Fibroblast of lung (primary cell): Measurements from ENCODE around the gene GOLGA6B. TPM values are rescaled to one million over a fixed set of nuclear protein-coding genes. Genes with fewer than 3 reads are reported as not detected.
A peak's percentile ranks its signal among the peaks of the same experiment; 100 is the strongest.

Experiments
- DNase-seq, 2 donors: peaks; one replicate each; pipeline versions ENCODE4 v3.0.0 to v3.0.0-alpha.2; 2010; ENCODE audit warnings: low read depth in 2 of 2
- H2AFZ ChIP-seq: 2 replicates; pipeline ENCODE4 v1.5.1; 2012; ENCODE audit warnings: low read length, control low read depth, inconsistent platforms
- H3K27ac ChIP-seq: 2 replicates; pipeline ENCODE4 v1.5.1; 2011; ENCODE audit warnings: low read length, control low read depth; ENCODE audit not compliant: insufficient read depth
- H3K27me3 ChIP-seq: 2 replicates; pipeline ENCODE4 v1.5.1; 2011; ENCODE audit warnings: mild to moderate bottlenecking, low read length; ENCODE audit not compliant: control insufficient read depth, insufficient read depth
- H3K36me3 ChIP-seq: 2 replicates; pipeline ENCODE4 v1.5.1; 2011; ENCODE audit warnings: low read length; ENCODE audit not compliant: control insufficient read depth, insufficient read depth
- H3K4me1 ChIP-seq: 2 replicates; pipeline ENCODE4 v1.5.1; 2011; ENCODE audit warnings: low read length; ENCODE audit not compliant: control insufficient read depth, insufficient read depth; ENCODE audit errors: extremely low read depth
- H3K4me2 ChIP-seq: 2 replicates; pipeline ENCODE4 v1.5.1; 2011; ENCODE audit warnings: low read length, control low read depth; ENCODE audit not compliant: insufficient read depth; ENCODE audit errors: extremely low read depth
- H3K4me3 ChIP-seq, 4 experiments: fragments of 200-600 bp in 1 of 4; sonication (generic) in 1 of 4; replicated peaks in 1 of 4; 2 replicates each; pipeline ENCODE4 v1.5.1; 2011 to 2016; ENCODE audit warnings: low read length in 4 of 4, low read depth in 3 of 4, mild to moderate bottlenecking in 3 of 4, control low read depth in 2 of 4, inconsistent platforms in 1 of 4, mixed read lengths in 1 of 4; ENCODE audit not compliant: insufficient read depth in 1 of 4; ENCODE audit errors: control extremely low read depth in 1 of 4
- H3K79me2 ChIP-seq: 2 replicates; pipeline ENCODE4 v1.5.1; 2012; ENCODE audit warnings: mild to moderate bottlenecking, low read length, inconsistent platforms; ENCODE audit not compliant: control insufficient read depth, insufficient read depth
- H3K9ac ChIP-seq: 2 replicates; pipeline ENCODE4 v1.5.1; 2011; ENCODE audit warnings: mild to moderate bottlenecking, low read length, control low read depth; ENCODE audit not compliant: insufficient read depth
- H3K9me3 ChIP-seq: 2 replicates; pipeline ENCODE4 v1.5.1; 2012; ENCODE audit warnings: low read depth, low read length; ENCODE audit not compliant: control insufficient read depth, insufficient read depth
- H4K20me1 ChIP-seq: 2 replicates; pipeline ENCODE4 v1.5.1; 2011; ENCODE audit warnings: low read length; ENCODE audit not compliant: control insufficient read depth, insufficient read depth; ENCODE audit errors: extremely low read depth
- EZH2 ChIP-seq: IDR thresholded peaks from 2 replicates; pipeline ENCODE4 v1.5.1; 2012; ENCODE audit warnings: low read length, control low read depth, mild to moderate bottlenecking; ENCODE audit errors: missing control alignments
- polyA plus RNA-seq, 2 donors: library from polyadenylated mRNA; depleted of rRNA in 1 of 2; stranded (reverse) in 1 of 2; unstranded in 1 of 2; fragments of >200 nt; gene quantifications; 2 replicates each; pipeline ENCODE4 v1.2.1, GENCODE V29; 2011 to 2012; ENCODE audit warnings: missing spikeins in 1 of 2
- total RNA-seq: library from RNA; depleted of rRNA; stranded (reverse); fragments of >200 nt; gene quantifications from 2 replicates; pipeline ENCODE4 v1.2.1, GENCODE V29; 2014
- TF ChIP-seq, protein P1 (sequence below), 2 donors: IDR thresholded peaks in 1 of 2; conservative IDR thresholded peaks in 1 of 2; 1 replicate in 1 of 2; 2 replicates in 1 of 2; pipeline ENCODE4 v1.5.1; 2011 to 2012; ENCODE audit warnings: low read length in 2 of 2, control low read depth in 1 of 2, inconsistent platforms in 1 of 2, low read depth in 1 of 2, mild to moderate bottlenecking in 1 of 2

Gene GOLGA6B
- total and polyA plus RNA-seq, 2 donors (not counting 1 experiment from before 2014, with no cell fraction given): not detected

DNA sequence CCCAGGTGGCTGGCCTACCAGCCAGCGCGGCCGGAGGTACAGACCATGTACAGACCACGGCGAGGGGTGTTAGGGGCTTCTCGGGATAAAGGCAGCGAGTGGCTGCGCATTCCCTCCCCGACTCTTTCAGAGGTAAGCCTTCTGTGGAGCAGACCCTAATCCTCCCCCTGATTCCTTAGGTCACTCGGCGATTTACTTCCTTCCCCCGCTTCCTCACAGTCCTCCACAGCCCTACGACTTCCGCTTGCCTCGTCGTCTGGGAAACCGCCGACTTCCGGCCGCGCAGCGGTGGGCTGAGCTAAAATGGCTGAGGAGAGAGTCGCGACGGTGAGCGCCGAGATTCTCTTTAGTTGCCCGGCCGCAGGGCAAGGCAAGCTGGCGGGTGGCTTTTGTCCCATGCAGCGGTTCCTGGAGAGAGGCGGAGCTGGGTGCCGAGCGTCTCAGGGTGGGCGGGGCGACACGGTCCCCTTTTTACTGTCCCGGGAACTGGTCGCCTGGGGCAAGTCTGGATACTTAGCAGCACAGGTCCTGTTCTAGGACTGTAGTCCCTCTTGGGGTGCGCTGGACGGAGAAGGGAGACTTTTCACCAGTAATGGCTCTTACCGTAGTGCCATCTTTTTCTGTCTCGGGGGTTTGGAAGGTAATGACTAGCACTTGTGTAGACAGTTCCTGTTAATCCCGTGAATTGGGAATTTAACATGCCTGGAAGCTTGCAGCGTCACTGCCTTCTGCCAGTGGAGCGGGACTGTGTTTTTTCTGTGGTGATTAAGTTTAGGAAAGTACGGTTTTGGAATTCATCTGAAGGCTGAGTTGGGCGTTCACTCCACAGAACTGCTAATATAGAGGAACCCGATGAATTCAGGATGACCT, 31.7 kb downstream of the GOLGA6B start, which contains the start of the genes BBS4 and HIGD2B:
TSS of gene BBS4 (plus strand) at position 283 of the 870 bp plus-strand sequence. CDS start at position 304, 21 bp downstream.
TSS of gene HIGD2B (minus strand) at position 258 of the 870 bp plus-strand sequence. CDS start 9,808 bp downstream, outside the sequence.
- H3K9me3 ChIP-seq: no peaks in the 10 kb centered on the region
- H2AFZ ChIP-seq: peak within 1 kb of the TSS; percentile 98

DNA sequence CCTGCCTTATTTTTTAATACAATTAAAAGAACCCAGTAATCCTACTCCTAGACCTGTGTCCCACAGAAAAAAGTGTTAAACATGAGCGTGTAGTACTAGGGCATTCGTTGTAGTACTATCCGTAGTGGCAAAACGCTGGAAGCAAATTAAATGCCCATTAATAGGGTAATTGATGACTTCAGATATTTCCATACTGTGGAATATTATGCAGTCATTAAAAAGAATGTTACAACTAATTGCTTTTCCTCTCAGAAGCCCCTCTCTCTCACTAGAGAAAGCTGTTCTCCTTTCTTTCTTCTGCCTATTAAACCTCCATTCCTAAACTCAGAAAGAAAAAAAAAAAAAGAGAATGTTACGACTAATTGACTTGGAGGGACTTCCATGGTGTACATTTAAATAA, 34.2 kb downstream of the GOLGA6B start:
- Histone ChIP-seq H3K4me2 (no peak overlapping the region), H2AFZ (no peak overlapping the region), H3K79me2 (peaks cover 3% of the 10 kb centered on the region), H3K4me1 (no peaks in the 10 kb centered on the region), H4K20me1 (no peaks in the 10 kb centered on the region), H3K4me3 (no peak overlapping the region), H3K9ac (no peak overlapping the region), H3K36me3 (no peaks in the 10 kb centered on the region), H3K27me3 (no peaks in the 10 kb centered on the region), H3K27ac (no peak overlapping the region), H3K9me3 (no peaks in the 10 kb centered on the region)
- no peak for DNase-seq
- no peak for TF ChIP-seq EZH2
- TF ChIP-seq, protein P1, sequence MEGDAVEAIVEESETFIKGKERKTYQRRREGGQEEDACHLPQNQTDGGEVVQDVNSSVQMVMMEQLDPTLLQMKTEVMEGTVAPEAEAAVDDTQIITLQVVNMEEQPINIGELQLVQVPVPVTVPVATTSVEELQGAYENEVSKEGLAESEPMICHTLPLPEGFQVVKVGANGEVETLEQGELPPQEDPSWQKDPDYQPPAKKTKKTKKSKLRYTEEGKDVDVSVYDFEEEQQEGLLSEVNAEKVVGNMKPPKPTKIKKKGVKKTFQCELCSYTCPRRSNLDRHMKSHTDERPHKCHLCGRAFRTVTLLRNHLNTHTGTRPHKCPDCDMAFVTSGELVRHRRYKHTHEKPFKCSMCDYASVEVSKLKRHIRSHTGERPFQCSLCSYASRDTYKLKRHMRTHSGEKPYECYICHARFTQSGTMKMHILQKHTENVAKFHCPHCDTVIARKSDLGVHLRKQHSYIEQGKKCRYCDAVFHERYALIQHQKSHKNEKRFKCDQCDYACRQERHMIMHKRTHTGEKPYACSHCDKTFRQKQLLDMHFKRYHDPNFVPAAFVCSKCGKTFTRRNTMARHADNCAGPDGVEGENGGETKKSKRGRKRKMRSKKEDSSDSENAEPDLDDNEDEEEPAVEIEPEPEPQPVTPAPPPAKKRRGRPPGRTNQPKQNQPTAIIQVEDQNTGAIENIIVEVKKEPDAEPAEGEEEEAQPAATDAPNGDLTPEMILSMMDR (conservative IDR thresholded peaks at IDR 0.05 in 1 of 2, IDR thresholded peaks at IDR 0.05 in 1 of 2; ENCODE audit: low read depth in 1 of 2, low read length in 2 of 2): no peak

More for the DNA sequence above, 31.7 kb downstream of the GOLGA6B start, which contains the start of the genes BBS4 and HIGD2B:
- Histone ChIP-seq H3K4me3 (peak within 1 kb of the TSS; percentile 42 to 93 (median 77)), H3K27me3 (no peaks in the 10 kb centered on the region), H3K4me2 (peak within 1 kb of the TSS; percentile 88), H3K36me3 (no peaks in the 10 kb centered on the region), H3K9ac (peak within 1 kb of the TSS; percentile 84), H4K20me1 (no peaks in the 10 kb centered on the region), H3K4me1 (no peaks in the 10 kb centered on the region), H3K27ac (peak within 1 kb of the TSS; percentile 87), H3K79me2 (peaks cover 2% of the 10 kb centered on the region)
- TF ChIP-seq, protein P1 (conservative IDR thresholded peaks at IDR 0.05 in 1 of 2, IDR thresholded peaks at IDR 0.05 in 1 of 2; ENCODE audit: low read depth in 1 of 2, low read length in 2 of 2): no peak
- no peak for TF ChIP-seq EZH2
- peak; percentile 83 to 87 for DNase-seq

DNA sequence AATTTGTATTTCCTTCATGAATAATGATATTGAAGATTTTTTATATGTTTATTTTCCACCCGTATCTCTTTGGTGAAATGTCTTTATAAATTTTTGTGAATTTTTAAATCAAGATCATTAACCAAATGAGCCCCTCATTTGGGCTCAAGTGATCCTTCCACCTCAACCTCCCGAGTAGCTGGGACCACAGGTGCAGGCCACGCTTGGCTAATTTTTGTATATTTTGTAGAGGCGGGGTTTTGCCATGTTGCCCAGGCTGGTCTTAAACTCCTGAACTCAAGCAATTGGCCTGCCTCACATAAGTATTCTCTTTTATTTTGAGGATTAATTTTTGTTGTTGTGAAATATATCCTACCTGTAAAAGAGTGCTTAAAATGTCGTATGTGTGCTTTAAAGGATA, 36.4 kb downstream of the GOLGA6B start:
- H3K4me1 ChIP-seq: no peaks in the 10 kb centered on the region
- no peak overlapping the region for H3K9ac ChIP-seq
- H3K27ac ChIP-seq: no peak overlapping the region
- no peaks in the 10 kb centered on the region for H4K20me1 ChIP-seq
- H3K79me2 ChIP-seq: peaks cover 3% of the 10 kb centered on the region
- H3K27me3 ChIP-seq: no peaks in the 10 kb centered on the region
- no peak overlapping the region for H2AFZ ChIP-seq
- no peak for DNase-seq
- H3K9me3 ChIP-seq: no peaks in the 10 kb centered on the region
- no peaks in the 10 kb centered on the region for H3K36me3 ChIP-seq
- H3K4me2 ChIP-seq: no peak overlapping the region
- H3K4me3 ChIP-seq: no peak overlapping the region
- no peak for TF ChIP-seq EZH2
- TF ChIP-seq, protein P1 (conservative IDR thresholded peaks at IDR 0.05 in 1 of 2, IDR thresholded peaks at IDR 0.05 in 1 of 2; ENCODE audit: low read depth in 1 of 2, low read length in 2 of 2): no peak
